K562 (cell line): Measurements from ENCODE around the gene LRRC31. TPM values are rescaled to one million over a fixed set of nuclear protein-coding genes. Genes with fewer than 3 reads are reported as not detected.
A peak's percentile ranks its signal among the peaks of the same experiment; 100 is the strongest.

Experiments used
- ATAC-seq: fragments of 200-7000 bp; cut with Tn5 transposase; 3 replicates; pipeline ENCODE4 v1.9.1; 2020; ENCODE audit warnings: moderate library complexity
- BruUV-seq: library from RNA; stranded (reverse); fragments of 400-500 nt; replicated peaks from 2 replicates; lab custom pipeline; 2021; lab: Mats Ljungman, UMichigan
- CTCF ChIA-PET: fragments of 300-600 bp; formaldehyde crosslinking; extraction: SDS; loops from one replicate; lab custom pipeline; 2021; ENCODE audit warnings: low intra/inter-chr PET ratio; lab: Yijun Ruan, JAX
- POLR2A ChIA-PET: fragments of 300-600, 350-650 bp; sonication (Branson Sonifier 250); formaldehyde crosslinking; extraction: SDS; loops from one replicate; lab custom pipeline; 2021; ENCODE audit warnings: antibody characterized with exemption, inconsistent platforms; lab: Yijun Ruan, JAX
- DNase-seq, 4 experiments: peaks; one replicate each; pipeline versions ENCODE4 v3.0.0 to v3.0.0-alpha.2; 2011 to 2018; ENCODE audit warnings: low spot score in 3 of 4, mixed read lengths in 3 of 4; ENCODE audit errors: extremely low read depth in 1 of 4
- FAIRE-seq: peaks from 2 replicates; lab custom pipeline; 2011; peaks lifted over from hg19 to GRCh38; lab: Jason Lieb, UNC
- H2AFZ ChIP-seq: 2 replicates; pipeline ENCODE4 v1.6.0; 2011; ENCODE audit warnings: low read depth, low read length, control low read depth, inconsistent platforms
- H3K27ac ChIP-seq: fragments of 200-600 bp; 3 replicates; pipeline ENCODE4 v1.8.0; 2011; ENCODE audit warnings: low read depth, mild to moderate bottlenecking, control low read depth, inconsistent platforms, low read length, moderate library complexity, mixed read lengths; ENCODE audit errors: extremely low read depth
- H3K27me3 ChIP-seq, 2 experiments: fragments of 300-600 bp in 1 of 2; 2 replicates in 1 of 2; 3 replicates in 1 of 2; pipeline versions ENCODE4 v1.6.0 to v1.8.0; 2011; ENCODE audit warnings: inconsistent platforms in 2 of 2, low read length in 2 of 2, mild to moderate bottlenecking in 1 of 2, mixed read lengths in 1 of 2, moderate library complexity in 1 of 2; ENCODE audit not compliant: control insufficient read depth in 2 of 2, insufficient read depth in 2 of 2
- H3K36me3 ChIP-seq: fragments of 300-600 bp; 3 replicates; pipeline ENCODE4 v1.8.0; 2011; ENCODE audit warnings: mild to moderate bottlenecking, low read length, inconsistent platforms; ENCODE audit not compliant: control insufficient read depth, insufficient read depth
- H3K4me1 ChIP-seq, 2 experiments: fragments of 200-600 bp in 1 of 2; replicated peaks in 1 of 2; 2 replicates in 1 of 2; 3 replicates in 1 of 2; pipeline versions ENCODE4 v1.5.1 to v1.8.0; 2011; ENCODE audit warnings: inconsistent platforms in 2 of 2, low read length in 2 of 2, mild to moderate bottlenecking in 1 of 2, mixed read lengths in 1 of 2, moderate library complexity in 1 of 2; ENCODE audit not compliant: control insufficient read depth in 2 of 2, insufficient read depth in 2 of 2
- H3K4me2 ChIP-seq: 2 replicates; pipeline ENCODE4 v1.6.1; 2011; ENCODE audit warnings: low read length, control low read depth, inconsistent platforms, mixed read lengths; ENCODE audit not compliant: insufficient read depth
- H3K4me3 ChIP-seq: fragments of 200-600 bp; sonication (generic), shearing (Covaris generic); 2 replicates; pipeline ENCODE4 v1.5.1; 2016; ENCODE audit warnings: control low read depth, inconsistent platforms
- H3K79me2 ChIP-seq: fragments of 200-600 bp; 3 replicates; pipeline ENCODE4 v1.8.0; 2011; ENCODE audit warnings: low read length, inconsistent platforms; ENCODE audit not compliant: control insufficient read depth, insufficient read depth
- H3K9ac ChIP-seq, 2 experiments: 2 replicates each; pipeline versions ENCODE4 v1.6.0 to v1.6.1; 2011; ENCODE audit warnings: low read depth in 2 of 2, low read length in 2 of 2, control low read depth in 1 of 2, inconsistent platforms in 1 of 2, mild to moderate bottlenecking in 1 of 2, mixed read lengths in 1 of 2; ENCODE audit not compliant: insufficient read depth in 1 of 2
- H3K9me1 ChIP-seq: one replicate; pipeline ENCODE4 v1.6.0; 2011; ENCODE audit warnings: inconsistent platforms, mild to moderate bottlenecking, low read length, moderate library complexity; ENCODE audit not compliant: control insufficient read depth, insufficient read depth
- H3K9me3 ChIP-seq: replicated peaks from 2 replicates; pipeline ENCODE4 v1.5.1; 2011; ENCODE audit warnings: low read depth, low read length, inconsistent platforms; ENCODE audit not compliant: control insufficient read depth, insufficient read depth
- H4K20me1 ChIP-seq: replicated peaks from 2 replicates; pipeline ENCODE4 v1.6.1; 2011; ENCODE audit warnings: low read length, inconsistent platforms, mixed read lengths; ENCODE audit not compliant: control insufficient read depth, insufficient read depth
- CBX5 ChIP-seq: IDR thresholded peaks from 2 replicates; pipeline ENCODE4 v1.6.1; 2014; ENCODE audit warnings: low read depth, borderline replicate concordance
- FOXJ3 ChIP-seq: sonication (generic); formaldehyde crosslinking; IDR thresholded peaks from 2 replicates; pipeline ENCODE4 v1.4.0; 2020; ENCODE audit warnings: mild to moderate bottlenecking, missing genetic modification reagents
- SPI1 ChIP-seq: IDR thresholded peaks from 2 replicates; pipeline ENCODE4 v1.6.1; 2011; ENCODE audit warnings: low read depth, low read length, control low read depth, borderline replicate concordance
- ZBTB7A ChIP-seq: IDR thresholded peaks from 2 replicates; pipeline ENCODE4 v1.6.1; 2011; ENCODE audit warnings: low read depth, mild to moderate bottlenecking, low read length, moderate library complexity, borderline replicate concordance; ENCODE audit not compliant: control insufficient read depth
- WGBS: fragments of 100-300 bp; shearing (Covaris generic); methylation state at CpG from one replicate; pipeline ENCODE4 v1.1.6; 2016; ENCODE audit warnings: low coverage, mixed read lengths; ENCODE audit not compliant: insufficient coverage; ENCODE audit errors: missing lambda C conversion rate; 5-methylcytosine and 5-hydroxymethylcytosine counted together
- in situ Hi-C: fragments of 300-500 bp; cut with MboI; formaldehyde crosslinking; loops from 4 replicates; pipeline ENCODE4 v1.15.0; 2018; ENCODE audit warnings: inconsistent platforms, mixed read lengths
- intact Hi-C: fragments of 100-400 bp; cut with micrococcal nuclease; formaldehyde crosslinking; loops from 2 replicates; pipeline ENCODE4 v1.14.2; 2022
- polyA plus RNA-seq, 8 experiments: library from polyadenylated mRNA; depleted of rRNA in 4 of 8; stranded (reverse) in 5 of 8; unstranded in 3 of 8; fragments of >200 nt; fragmentation: Nextera tagmentation in 2 of 8; fragmentation: Illumina TruSeq in 1 of 8; extraction: Ambion mirVana in 2 of 8; extraction: Trizol in 1 of 8; gene quantifications; 2 replicates each; pipeline versions ENCODE4 v1.2.1 to v1.2.3, GENCODE V29; 2011 to 2014; ENCODE audit warnings: inconsistent platforms in 1 of 8, missing spikeins in 1 of 8
- total RNA-seq, 7 experiments: library from RNA; depleted of rRNA in 6 of 7; stranded (reverse); fragments of >200 nt in 6 of 7; fragmentation: Illumina TruSeq in 2 of 7; extraction: Trizol in 2 of 7; gene quantifications; 2 replicates each; pipeline versions ENCODE4 v1.2.1 to v1.2.3, GENCODE V29; 2011 to 2021; ENCODE audit warnings: low replicate concordance in 1 of 7

The LRRC31 gene
- total and polyA plus RNA-seq, 9 of the 15 experiments (the other 6 are each of a cell fraction or from before 2014, with no cell fraction given): not detected

GRCh38 chr3:169811631-169812331 lies 58.0 kb downstream of the LRRC31 start:
- intact Hi-C loops (no loop called here), in situ Hi-C loops (no loop called here)
- Histone ChIP-seq H3K36me3 (no peaks in the 10 kb centered on the region), H3K9me3 (peaks cover 3% of the 10 kb centered on the region), H3K9me1 (no peaks in the 10 kb centered on the region), H3K4me2 (no peak overlapping the region), H3K79me2 (no peaks in the 10 kb centered on the region), H3K4me3 (no peak overlapping the region), H2AFZ (no peak overlapping the region), H3K27ac (no peak overlapping the region), H4K20me1 (no peaks in the 10 kb centered on the region), H3K4me1 (no peaks in the 10 kb centered on the region; a peak in 1 of 5 replicates), H3K27me3 (no peaks in the 10 kb centered on the region), H3K9ac (no peak overlapping the region)
- TF ChIP-seq CBX5 (no peak), ZBTB7A (0 out of 2 replicates have a peak, but pooled peaks have one; percentile 19)
- ChIA-PET CTCF (no interaction called here), POLR2A (interaction anchor here (0.6 kb wide), 1 partner anchor 369 kb away, joined by 5 read pairs; the partner anchor contains the start of gene PHC3)
- FAIRE-seq: no peak
- no peak for DNase-seq
- no TSS peak for BruUV-seq
- ATAC-seq: no peak
- 81% methylated on average over 23 of the region's 29 CpGs for WGBS

- Histone ChIP-seq H3K9me3 (no peaks in the 10 kb centered on the region; the same call in 1 of the 2 replicates), H4K20me1 (no peaks in the 10 kb centered on the region), H2AFZ (peak overlapping the region; percentile 62; the same call in 1 of the 2 replicates), H3K27ac (no peak overlapping the region), H3K4me1 (no peaks in the 10 kb centered on the region; a peak in 1 of 5 replicates), H3K79me2 (no peaks in the 10 kb centered on the region), H3K36me3 (no peaks in the 10 kb centered on the region), H3K9me1 (no peaks in the 10 kb centered on the region), H3K9ac (no peak overlapping the region), H3K4me3 (no peak overlapping the region), H3K4me2 (no peak overlapping the region), H3K27me3 (no peaks in the 10 kb centered on the region)
- ChIA-PET POLR2A (interaction anchor here (0.6 to 1.1 kb wide), 5 partner anchors 12 to 413 kb away, joined by 3 to 4 read pairs (median 3); partner anchors contain the start of gene PRKCI), CTCF (no interaction called here)
- TF ChIP-seq FOXJ3 (CRISPR knock-in tag) (no peak), SPI1 (peak; percentile 68; the same call in 1 of the 2 replicates)
- 0% methylated on average over 2 of the region's 2 CpGs for WGBS
- ATAC-seq: no peak
- BruUV-seq: no TSS peak
- no peak for DNase-seq
- no peak for FAIRE-seq
- intact Hi-C loops (no loop called here), in situ Hi-C loops (no loop called here)
Observed at GRCh38 chr3:169809230-169809795, 60.4 kb downstream of the LRRC31 start.
